PC-3 (cell line): ENCODE results near the gene SLC7A4.

Source experiments
- CTCF ChIP-seq: fragments of 300-600 bp; sonication (generic); conservative IDR thresholded peaks from 2 replicates; pipeline ENCODE4 v1.5.1; 2017; ENCODE audit warnings: antibody characterized with exemption, low read depth, mild to moderate bottlenecking, low read length
- EZH2 ChIP-seq: fragments of 300-600 bp; sonication (generic); IDR thresholded peaks from one replicate; pipeline ENCODE4 v1.6.1; 2017; ENCODE audit warnings: antibody characterized with exemption, mild to moderate bottlenecking, low read length; ENCODE audit not compliant: unreplicated experiment
- EZH2phosphoT487 ChIP-seq: fragments of 300-600 bp; sonication (generic); IDR thresholded peaks from 2 replicates; pipeline ENCODE4 v1.6.1; 2018; ENCODE audit warnings: mild to moderate bottlenecking, antibody characterized with exemption, low read length, borderline replicate concordance

GRCh38 chr22:21025763-21026755, 6.3 kb downstream of the SLC7A4 start:
- no peak for TF ChIP-seq EZH2phosphoT487
- TF ChIP-seq CTCF = no peak
- no peak for TF ChIP-seq EZH2
